ENCODE data around the gene THOC1. TPM values are rescaled to one million over a fixed set of nuclear protein-coding genes. Genes with fewer than 3 reads are reported as not detected.

The THOC1 gene
- total RNA-seq, 1 donor from 2014 or later = 241 TPM

DNA sequence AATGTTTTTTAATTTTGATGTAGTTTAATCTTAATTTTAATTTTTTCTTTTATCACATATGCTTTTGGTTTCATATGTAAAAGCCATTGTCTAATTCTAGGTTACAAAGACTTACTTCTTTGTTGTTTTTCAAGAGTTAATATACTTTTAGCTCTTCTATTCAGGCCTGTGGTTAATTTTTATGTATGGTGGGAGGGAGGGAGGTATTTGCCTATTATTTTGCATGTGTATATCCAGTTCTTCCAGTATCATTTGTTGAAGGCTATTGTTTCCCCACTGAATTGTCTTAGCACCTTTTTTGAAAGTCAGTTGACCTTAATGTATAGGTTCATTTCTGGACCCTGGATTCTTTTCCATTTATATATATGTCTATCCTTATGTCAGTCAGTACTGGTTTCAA, 86.1 kb downstream of the THOC1 start:
- Histone ChIP-seq H3K9me3 (ENCODE audit: low read depth) (no peaks in the 10 kb centered on the region), H3K9ac (no peak overlapping the region), H3K36me3 (peaks cover 11% of the 10 kb centered on the region), H3K4me1 (no peaks in the 10 kb centered on the region), H2AFZ (replicated peaks) (no peak overlapping the region), H3K27ac (no peak overlapping the region), H3K79me2 (ENCODE audit: low read depth) (peaks cover 42% of the 10 kb centered on the region), H4K20me1 (ENCODE audit: low read depth) (peaks cover 9% of the 10 kb centered on the region), H3K4me3 (no peak overlapping the region), H3K27me3 (no peaks in the 10 kb centered on the region), H3F3A (ENCODE audit: low read depth) (no peaks in the 10 kb centered on the region), H3K4me2 (no peak overlapping the region)
- no peak for DNase-seq (ENCODE audit: low spot score)
- peaks cover 23% of the 10 kb centered on the region for H3K36me3 Mint-ChIP-seq
- H3K9me3 Mint-ChIP-seq = no peaks in the 10 kb centered on the region
- no peak overlapping the region for H3K27ac Mint-ChIP-seq
- H3K4me3 Mint-ChIP-seq = no peak overlapping the region
- no peaks in the 10 kb centered on the region for H3K27me3 Mint-ChIP-seq (ENCODE audit: insufficient read depth, low read depth)
- TF ChIP-seq, protein P1, sequence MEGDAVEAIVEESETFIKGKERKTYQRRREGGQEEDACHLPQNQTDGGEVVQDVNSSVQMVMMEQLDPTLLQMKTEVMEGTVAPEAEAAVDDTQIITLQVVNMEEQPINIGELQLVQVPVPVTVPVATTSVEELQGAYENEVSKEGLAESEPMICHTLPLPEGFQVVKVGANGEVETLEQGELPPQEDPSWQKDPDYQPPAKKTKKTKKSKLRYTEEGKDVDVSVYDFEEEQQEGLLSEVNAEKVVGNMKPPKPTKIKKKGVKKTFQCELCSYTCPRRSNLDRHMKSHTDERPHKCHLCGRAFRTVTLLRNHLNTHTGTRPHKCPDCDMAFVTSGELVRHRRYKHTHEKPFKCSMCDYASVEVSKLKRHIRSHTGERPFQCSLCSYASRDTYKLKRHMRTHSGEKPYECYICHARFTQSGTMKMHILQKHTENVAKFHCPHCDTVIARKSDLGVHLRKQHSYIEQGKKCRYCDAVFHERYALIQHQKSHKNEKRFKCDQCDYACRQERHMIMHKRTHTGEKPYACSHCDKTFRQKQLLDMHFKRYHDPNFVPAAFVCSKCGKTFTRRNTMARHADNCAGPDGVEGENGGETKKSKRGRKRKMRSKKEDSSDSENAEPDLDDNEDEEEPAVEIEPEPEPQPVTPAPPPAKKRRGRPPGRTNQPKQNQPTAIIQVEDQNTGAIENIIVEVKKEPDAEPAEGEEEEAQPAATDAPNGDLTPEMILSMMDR (IDR thresholded peaks at IDR 0.05) = no peak
- TF ChIP-seq EZH2 (IDR thresholded peaks at IDR 0.05) = no peak
- no peak for TF ChIP-seq EZH2phosphoT487 (IDR thresholded peaks at IDR 0.05)
- no peaks in the 10 kb centered on the region for H3K4me1 Mint-ChIP-seq

DNA sequence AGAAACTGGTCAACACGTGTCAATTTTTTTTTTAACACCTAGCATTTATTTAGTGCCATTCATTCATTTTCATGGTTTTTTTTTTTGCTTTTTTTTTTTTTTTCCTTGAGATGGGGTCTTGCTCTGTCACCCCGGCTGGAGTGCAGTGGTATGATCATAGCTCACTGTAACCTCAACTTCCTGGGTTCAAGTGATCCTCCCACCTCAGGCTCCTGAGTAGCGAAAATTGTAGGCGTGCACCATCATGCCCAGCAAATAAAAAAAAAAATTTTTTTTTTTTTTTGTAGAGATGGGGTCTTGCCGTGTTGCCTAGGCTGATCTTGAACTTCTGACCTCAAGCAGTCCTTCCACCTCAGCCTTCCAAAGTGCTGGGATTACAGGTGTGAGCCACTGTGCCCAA, 88.3 kb downstream of the THOC1 start:
- Mint-ChIP-seq H3K36me3 (peaks cover 17% of the 10 kb centered on the region), H3K27ac (no peak overlapping the region), H3K4me3 (no peak overlapping the region)

DNA sequence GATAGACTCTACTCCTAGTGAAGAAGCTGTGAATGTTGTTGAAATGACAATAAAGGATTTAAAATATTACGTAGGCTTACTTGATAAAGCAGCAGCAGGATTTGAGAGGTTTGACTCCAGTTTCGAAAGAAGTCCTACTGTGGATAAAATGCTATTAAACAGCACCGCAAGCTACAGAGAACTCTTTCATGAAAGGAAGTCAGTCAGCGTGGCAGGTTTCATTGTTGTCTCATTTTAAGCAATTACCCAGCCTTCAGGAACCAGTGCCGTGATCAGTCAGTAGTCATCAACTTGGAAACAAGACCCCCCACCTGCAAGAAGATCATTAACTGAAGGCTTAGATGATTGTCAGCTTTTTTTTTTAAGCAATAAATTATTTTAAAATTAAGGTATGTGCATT, 95.5 kb downstream of the THOC1 start:
- Histone ChIP-seq H3K27ac (peak overlapping the region; percentile 81), H3K36me3 (no peaks in the 10 kb centered on the region), H4K20me1 (ENCODE audit: low read depth) (peaks cover 23% of the 10 kb centered on the region), H3K4me3 (no peak overlapping the region), H3K4me1 (peaks cover 11% of the 10 kb centered on the region), H3K79me2 (ENCODE audit: low read depth) (peaks cover 56% of the 10 kb centered on the region), H3K4me2 (peak overlapping the region; percentile 70), H2AFZ (replicated peaks) (no peak overlapping the region), H3F3A (ENCODE audit: low read depth) (peaks cover 18% of the 10 kb centered on the region), H3K9ac (no peak overlapping the region), H3K9me3 (ENCODE audit: low read depth) (no peaks in the 10 kb centered on the region), H3K27me3 (no peaks in the 10 kb centered on the region)
- Mint-ChIP-seq H3K27ac (peak overlapping the region; percentile 85), H3K4me3 (no peak overlapping the region), H3K36me3 (peaks cover 27% of the 10 kb centered on the region), H3K27me3 (ENCODE audit: insufficient read depth, low read depth) (peaks cover 3% of the 10 kb centered on the region), H3K4me1 (peaks cover 22% of the 10 kb centered on the region), H3K9me3 (no peaks in the 10 kb centered on the region)
- DNase-seq (ENCODE audit: low spot score) = peak; percentile 61
- TF ChIP-seq EZH2 (IDR thresholded peaks at IDR 0.05) (no peak), EZH2phosphoT487 (IDR thresholded peaks at IDR 0.05) (no peak)
- TF ChIP-seq, protein P1 (IDR thresholded peaks at IDR 0.05) = no peak

More for the DNA sequence above, 88.3 kb downstream of the THOC1 start:
- no peaks in the 10 kb centered on the region for H3K4me1 ChIP-seq
- DNase-seq (ENCODE audit: low spot score) = no peak
- no peak overlapping the region for H3K9ac ChIP-seq
- no peaks in the 10 kb centered on the region for H3K4me1 Mint-ChIP-seq
- H3K27me3 ChIP-seq = no peaks in the 10 kb centered on the region
- H3K4me2 ChIP-seq = no peak overlapping the region
- H2AFZ ChIP-seq (replicated peaks) = no peak overlapping the region
- H3K27ac ChIP-seq = no peak overlapping the region
- no peaks in the 10 kb centered on the region for H3F3A ChIP-seq (ENCODE audit: low read depth)
- no peaks in the 10 kb centered on the region for H3K9me3 Mint-ChIP-seq
- TF ChIP-seq, protein P1 (IDR thresholded peaks at IDR 0.05) = no peak
- no peak for TF ChIP-seq EZH2 (IDR thresholded peaks at IDR 0.05)
- TF ChIP-seq EZH2phosphoT487 (IDR thresholded peaks at IDR 0.05) = no peak
- H4K20me1 ChIP-seq (ENCODE audit: low read depth) = peaks cover 17% of the 10 kb centered on the region
- no peaks in the 10 kb centered on the region for H3K27me3 Mint-ChIP-seq (ENCODE audit: insufficient read depth, low read depth)
- peaks cover 11% of the 10 kb centered on the region for H3K36me3 ChIP-seq
- peaks cover 59% of the 10 kb centered on the region for H3K79me2 ChIP-seq (ENCODE audit: low read depth)
- H3K9me3 ChIP-seq (ENCODE audit: low read depth) = no peaks in the 10 kb centered on the region
- H3K4me3 ChIP-seq = no peak overlapping the region

Other genes with a start within 250 kb of the THOC1 start
- gene TUBB8B, start 218.4 kb downstream of the THOC1 start, total RNA-seq (ENCODE audit: low replicate concordance) = 0.36 and 0.62 TPM in 2 replicates
- gene USP14, start 109.5 kb downstream of the THOC1 start, total RNA-seq (ENCODE audit: low replicate concordance) = 22.1 and 38.9 TPM in 2 replicates
- gene COLEC12, start 232.7 kb upstream of the THOC1 start, total RNA-seq (ENCODE audit: low replicate concordance) = 2.0 and 2.1 TPM in 2 replicates